ENCODE results near the gene FGF22. TPM values are rescaled to one million over a fixed set of nuclear protein-coding genes. Genes with fewer than 3 reads are reported as not detected.

The FGF22 gene
- total RNA-seq, 4 donors from 2014 or later: 0.30 to 9.0 (median 3.4) TPM

- no peaks in the 10 kb centered on the region for H3K9me3 ChIP-seq
- no peak overlapping the region for H3K27ac ChIP-seq
- peaks cover 0 to 80% (median 33%) of the 10 kb centered on the region in 3 donors for H3K36me3 ChIP-seq
- no peak for TF ChIP-seq EP300 (IDR thresholded peaks at IDR 0.05)
- no peak for TF ChIP-seq CTCF (IDR thresholded peaks at IDR 0.05)
- no peak for DNase-seq (ENCODE audit: low spot score in 2 of 2)
- 89 to 92% methylated on average over 51 to 62 of the region's 62 CpGs for WGBS, 2 donors
- H3K4me1 ChIP-seq: no peaks in the 10 kb centered on the region
- no peak overlapping the region for H3K4me3 ChIP-seq
- H3K27me3 ChIP-seq: no peaks in the 10 kb centered on the region
Measured at GRCh38 chr19:645912-646778, 6.5 kb downstream of the FGF22 start.

- Histone ChIP-seq H3K4me1 (no peaks in the 10 kb centered on the region), H3K4me3 (no peak overlapping the region), H3K9me3 (no peaks in the 10 kb centered on the region), H3K27ac (no peak overlapping the region), H3K27me3 (no peaks in the 10 kb centered on the region), H3K36me3 (peaks cover 0 to 88% (median 35%) of the 10 kb centered on the region in 3 donors)
- TF ChIP-seq CTCF (IDR thresholded peaks at IDR 0.05) (no peak), POLR2A (IDR thresholded peaks at IDR 0.05) (no peak), EP300 (IDR thresholded peaks at IDR 0.05) (no peak)
- 90 to 91% methylated on average over 43 to 48 of the region's 48 CpGs for WGBS, 2 donors
- no peak for DNase-seq (ENCODE audit: low spot score in 2 of 2)
Measured at GRCh38 chr19:646779-647565, 7.3 kb downstream of the FGF22 start.

- H3K27ac ChIP-seq: no peak overlapping the region
- H3K27me3 ChIP-seq: no peaks in the 10 kb centered on the region
- H3K9me3 ChIP-seq: no peaks in the 10 kb centered on the region
- no peak for DNase-seq (ENCODE audit: low spot score in 2 of 2)
- H3K4me3 ChIP-seq: no peak overlapping the region
- H3K36me3 ChIP-seq: peaks cover 0 to 96% (median 35%) of the 10 kb centered on the region in 3 donors
- TF ChIP-seq CTCF (IDR thresholded peaks at IDR 0.05) (no peak), POLR2A (IDR thresholded peaks at IDR 0.05) (no peak), EP300 (IDR thresholded peaks at IDR 0.05) (no peak)
- 88 to 93% methylated on average over 47 to 52 of the region's 52 CpGs for WGBS, 2 donors
- no peaks in the 10 kb centered on the region for H3K4me1 ChIP-seq
Measured at GRCh38 chr19:647566-648284, 8.0 kb downstream of the FGF22 start.

- Histone ChIP-seq H3K4me3 (no peak overlapping the region), H3K27me3 (no peaks in the 10 kb centered on the region), H3K4me1 (no peaks in the 10 kb centered on the region), H3K27ac (no peak overlapping the region), H3K36me3 (peaks cover 0 to 99% (median 35%) of the 10 kb centered on the region in 3 donors), H3K9me3 (no peaks in the 10 kb centered on the region)
- TF ChIP-seq CTCF (IDR thresholded peaks at IDR 0.05): no peak
- TF ChIP-seq EP300 (IDR thresholded peaks at IDR 0.05): no peak
- no peak for TF ChIP-seq POLR2A (IDR thresholded peaks at IDR 0.05)
- WGBS, 2 donors: 82 to 91% methylated on average over 15 to 19 of the region's 29 CpGs
- DNase-seq (ENCODE audit: low spot score in 2 of 2): no peak
Measured at GRCh38 chr19:648305-648704, 8.6 kb downstream of the FGF22 start.

Data from tibial nerve (tissue), 4 donors.